CD1c-positive myeloid dendritic cell (primary cell): ENCODE data around the gene CFD.
"Not testable (repeated sequence)": the region's sequence is repeated elsewhere in the genome, so short reads cannot be mapped to it uniquely, and the experiment has no call there.

Source experiments
- DNase-seq: peaks from one replicate; pipeline ENCODE4 v3.0.0-alpha.2; 2016; ENCODE audit errors: extremely low spot score

The CFD gene

DNA sequence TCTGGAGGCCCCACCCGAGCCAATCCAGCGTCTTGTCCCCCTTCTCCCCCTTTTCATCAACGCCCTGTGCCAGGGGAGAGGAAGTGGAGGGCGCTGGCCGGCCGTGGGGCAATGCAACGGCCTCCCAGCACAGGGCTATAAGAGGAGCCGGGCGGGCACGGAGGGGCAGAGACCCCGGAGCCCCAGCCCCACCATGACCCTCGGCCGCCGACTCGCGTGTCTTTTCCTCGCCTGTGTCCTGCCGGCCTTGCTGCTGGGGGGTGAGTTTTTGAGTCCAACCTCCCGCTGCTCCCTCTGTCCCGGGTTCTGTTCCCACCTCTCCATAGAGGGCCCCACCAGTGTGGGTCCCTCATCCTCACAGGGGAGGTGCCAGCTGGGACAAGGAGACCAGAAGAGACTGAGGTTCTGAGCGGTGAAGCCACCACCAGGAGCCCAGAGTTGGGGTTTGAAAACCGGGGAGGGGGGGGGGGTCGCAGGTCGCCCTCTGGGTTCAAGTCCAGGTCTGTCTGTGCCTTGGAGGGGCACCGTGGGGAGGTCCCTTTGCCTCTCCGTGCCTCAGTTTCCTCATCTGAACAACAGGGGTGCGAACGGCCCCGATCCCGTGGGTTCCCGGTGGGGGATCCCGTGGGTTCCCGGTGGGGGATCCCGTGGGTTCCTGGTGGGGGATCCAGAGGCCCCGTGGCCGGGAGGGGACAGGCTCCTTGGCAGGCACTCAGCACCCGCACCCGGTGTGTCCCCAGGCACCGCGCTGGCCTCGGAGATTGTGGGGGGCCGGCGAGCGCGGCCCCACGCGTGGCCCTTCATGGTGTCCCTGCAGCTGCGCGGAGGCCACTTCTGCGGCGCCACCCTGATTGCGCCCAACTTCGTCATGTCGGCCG lies 7.1 kb upstream of the CFD start, which contains the start of gene ELANE:
ELANE (plus strand) TSS at position 168 of the 878 bp plus-strand sequence; CDS start at position 194, 26 bp downstream.
- DNase-seq: no peak

DNA sequence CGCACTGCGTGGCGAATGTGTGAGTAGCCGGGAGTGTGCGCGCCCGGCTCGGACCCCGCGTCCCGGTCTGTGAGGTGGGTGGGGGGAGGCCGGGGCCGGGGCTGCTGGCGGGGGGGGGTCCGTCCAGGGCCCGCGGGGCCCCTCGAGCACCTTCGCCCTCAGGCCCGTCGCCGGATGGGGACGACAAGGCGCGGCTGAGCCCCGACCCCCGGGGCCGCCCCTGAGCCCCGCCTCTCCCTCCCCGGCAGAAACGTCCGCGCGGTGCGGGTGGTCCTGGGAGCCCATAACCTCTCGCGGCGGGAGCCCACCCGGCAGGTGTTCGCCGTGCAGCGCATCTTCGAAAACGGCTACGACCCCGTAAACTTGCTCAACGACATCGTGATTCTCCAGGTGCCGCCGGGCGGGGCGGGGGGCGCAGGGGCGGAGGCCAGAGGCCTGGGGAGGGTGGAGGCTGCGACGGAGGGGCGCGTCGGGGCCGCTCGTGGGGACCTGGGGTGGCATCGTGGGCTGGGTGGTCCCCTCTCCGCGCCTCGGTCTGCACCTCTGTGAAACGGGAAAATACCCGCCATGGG lies 6.4 kb upstream of the CFD start:
- no peak for DNase-seq

DNA sequence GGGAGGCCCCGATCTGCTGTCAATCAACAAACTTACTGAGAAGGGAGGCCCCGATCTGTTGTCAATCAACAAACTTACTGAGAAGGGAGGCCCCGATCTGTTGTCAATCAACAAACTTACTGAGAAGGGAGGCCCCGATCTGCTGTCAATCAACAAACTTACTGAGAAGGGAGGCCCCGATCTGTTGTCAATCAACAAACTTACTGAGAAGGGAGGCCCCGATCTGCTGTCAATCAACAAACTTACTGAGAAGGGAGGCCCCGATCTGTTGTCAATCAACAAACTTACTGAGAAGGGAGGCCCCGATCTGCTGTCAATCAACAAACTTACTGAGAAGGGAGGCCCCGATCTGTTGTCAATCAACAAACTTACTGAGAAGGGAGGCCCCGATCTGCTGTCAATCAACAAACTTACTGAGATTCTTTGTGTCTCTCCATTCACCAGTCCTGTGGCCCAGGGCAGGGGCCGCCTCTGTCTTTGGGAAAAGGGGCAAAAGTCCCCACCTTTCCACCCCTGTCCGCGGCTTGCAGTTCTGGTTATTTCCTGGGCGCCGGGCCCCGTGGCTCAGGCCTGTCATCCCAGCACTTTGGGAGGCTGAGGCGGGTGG lies 5.7 kb upstream of the CFD start:
- not testable (repeated sequence) for DNase-seq

DNA sequence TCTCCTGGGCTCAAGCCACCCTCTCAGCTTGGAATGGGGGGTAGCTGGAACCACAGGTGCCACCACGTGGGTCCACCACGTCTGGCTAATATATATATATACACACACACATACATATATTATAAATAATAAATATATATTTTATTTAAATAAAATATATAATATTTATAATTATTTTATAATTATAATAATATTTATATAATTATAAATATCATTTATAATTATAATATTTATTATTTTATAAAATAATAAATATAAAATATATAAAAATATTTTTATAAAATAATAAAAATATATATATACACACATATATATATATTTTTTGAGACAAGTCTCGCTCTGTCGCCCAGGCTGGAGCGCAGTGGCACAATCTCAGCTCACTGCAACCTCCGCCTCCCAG lies 4.9 kb upstream of the CFD start:
- DNase-seq: no peak

DNA sequence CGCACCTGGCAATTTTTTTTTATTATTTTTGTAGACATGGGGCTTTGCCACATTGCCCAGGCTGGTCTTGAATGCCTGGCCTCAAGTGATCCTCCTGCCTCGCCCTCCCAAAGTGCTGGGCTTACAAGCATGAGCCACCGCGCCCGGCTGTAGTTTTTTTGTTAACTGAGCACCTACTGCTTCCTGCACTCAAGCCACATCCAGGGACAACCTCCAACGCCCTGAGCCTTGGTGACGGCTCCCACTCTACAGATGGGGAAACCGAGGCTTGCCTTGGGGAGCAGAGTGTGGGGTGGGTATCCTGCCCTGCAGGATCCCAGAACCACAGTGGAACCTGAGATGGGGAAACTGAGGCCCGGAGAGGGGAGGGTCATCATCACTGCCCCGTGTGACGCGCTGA lies 4.3 kb upstream of the CFD start:
- DNase-seq: no peak

DNA sequence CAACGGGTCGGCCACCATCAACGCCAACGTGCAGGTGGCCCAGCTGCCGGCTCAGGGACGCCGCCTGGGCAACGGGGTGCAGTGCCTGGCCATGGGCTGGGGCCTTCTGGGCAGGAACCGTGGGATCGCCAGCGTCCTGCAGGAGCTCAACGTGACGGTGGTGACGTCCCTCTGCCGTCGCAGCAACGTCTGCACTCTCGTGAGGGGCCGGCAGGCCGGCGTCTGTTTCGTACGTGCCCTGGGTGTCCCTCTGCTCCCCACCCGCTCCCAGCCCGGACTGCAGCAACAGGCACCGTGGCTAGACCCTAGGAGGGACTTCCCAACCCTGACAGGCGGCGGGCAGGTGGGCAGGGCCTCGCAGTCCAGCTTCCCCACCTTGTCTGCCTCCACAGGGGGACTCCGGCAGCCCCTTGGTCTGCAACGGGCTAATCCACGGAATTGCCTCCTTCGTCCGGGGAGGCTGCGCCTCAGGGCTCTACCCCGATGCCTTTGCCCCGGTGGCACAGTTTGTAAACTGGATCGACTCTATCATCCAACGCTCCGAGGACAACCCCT lies 3.8 kb upstream of the CFD start:
- DNase-seq: no peak

DNA sequence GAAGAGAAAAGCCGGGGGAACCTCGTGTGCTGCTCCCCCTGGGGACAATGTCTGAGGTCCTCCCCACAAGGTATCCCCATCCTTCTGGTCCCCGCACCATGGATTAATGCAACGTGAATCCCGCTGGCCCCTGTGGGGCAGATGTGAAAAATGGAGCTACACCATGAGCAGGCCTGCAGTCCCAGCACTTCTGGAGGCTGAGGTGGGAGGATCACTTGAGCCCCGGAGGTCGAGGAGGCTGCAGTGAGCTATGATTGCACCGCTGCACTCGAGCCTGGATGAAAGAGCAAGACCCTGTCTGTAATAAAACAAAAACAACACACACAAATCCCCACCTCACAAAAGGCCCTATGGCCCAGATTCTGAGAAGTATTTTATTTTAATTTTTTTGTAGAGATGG lies 1.2 kb upstream of the CFD start:
- DNase-seq: no peak

DNA sequence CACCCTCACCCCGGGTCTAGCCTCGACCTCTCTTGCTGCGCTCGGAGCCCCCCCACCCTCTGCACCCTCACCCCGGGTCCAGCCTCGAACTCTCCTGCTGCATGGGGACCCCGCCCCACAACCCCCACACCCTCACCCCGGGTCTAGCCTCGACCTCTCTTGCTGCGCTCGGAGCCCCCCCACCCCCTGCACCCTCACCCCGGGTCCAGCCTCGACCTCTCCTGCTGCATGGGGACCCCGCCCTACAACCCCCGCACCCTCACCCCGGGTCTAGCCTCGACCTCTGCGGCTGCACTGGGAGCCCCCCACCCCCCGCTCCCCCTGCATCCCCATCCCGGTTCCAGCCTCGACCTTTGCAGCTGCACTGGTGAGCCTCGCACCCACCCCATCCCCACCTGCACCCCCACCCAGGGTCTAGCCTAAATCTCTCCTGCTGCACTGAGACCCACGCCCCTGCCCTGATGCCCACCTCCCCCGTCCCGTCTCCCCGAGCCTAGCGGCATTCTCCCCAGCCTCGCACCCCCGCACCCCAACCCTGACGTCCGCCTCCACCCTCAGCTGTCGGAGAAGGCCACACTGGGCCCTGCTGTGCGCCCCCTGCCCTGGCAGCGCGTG lies 1.8 kb downstream of the CFD start:
- DNase-seq: no peak

DNA sequence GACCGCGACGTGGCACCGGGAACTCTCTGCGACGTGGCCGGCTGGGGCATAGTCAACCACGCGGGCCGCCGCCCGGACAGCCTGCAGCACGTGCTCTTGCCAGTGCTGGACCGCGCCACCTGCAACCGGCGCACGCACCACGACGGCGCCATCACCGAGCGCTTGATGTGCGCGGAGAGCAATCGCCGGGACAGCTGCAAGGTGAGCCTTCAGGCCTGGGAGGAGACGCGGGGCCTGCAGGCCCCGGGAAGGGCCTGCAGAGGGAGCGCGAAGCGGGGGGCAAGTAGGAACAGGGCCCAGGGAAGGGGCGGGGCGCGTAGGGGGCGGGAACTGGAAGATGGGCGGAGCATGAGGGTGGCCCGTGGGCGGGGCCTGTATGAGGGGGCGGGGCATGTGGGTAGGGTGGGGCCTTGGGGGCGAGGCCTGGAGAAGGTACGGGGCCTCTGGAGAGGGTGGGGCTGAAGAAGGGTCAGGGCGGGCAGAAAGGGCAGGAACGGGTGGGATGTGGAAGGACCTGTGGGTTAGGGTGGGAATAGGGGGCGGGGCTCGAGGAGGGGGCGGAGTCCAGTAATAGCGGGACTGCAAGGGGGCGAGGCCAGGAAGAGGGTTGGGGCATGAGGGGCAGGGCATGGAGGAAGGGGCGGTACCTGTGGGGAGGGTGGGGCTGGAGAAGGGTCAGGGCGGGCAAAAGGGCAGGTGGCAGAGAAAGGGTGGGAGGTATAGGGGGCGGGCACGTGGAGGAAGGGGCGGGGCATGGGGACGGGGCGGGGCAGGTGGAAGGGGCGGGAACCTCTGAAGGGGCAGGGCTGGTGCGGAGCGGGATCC lies 2.5 kb downstream of the CFD start:
- peak; percentile 81 for DNase-seq

DNA sequence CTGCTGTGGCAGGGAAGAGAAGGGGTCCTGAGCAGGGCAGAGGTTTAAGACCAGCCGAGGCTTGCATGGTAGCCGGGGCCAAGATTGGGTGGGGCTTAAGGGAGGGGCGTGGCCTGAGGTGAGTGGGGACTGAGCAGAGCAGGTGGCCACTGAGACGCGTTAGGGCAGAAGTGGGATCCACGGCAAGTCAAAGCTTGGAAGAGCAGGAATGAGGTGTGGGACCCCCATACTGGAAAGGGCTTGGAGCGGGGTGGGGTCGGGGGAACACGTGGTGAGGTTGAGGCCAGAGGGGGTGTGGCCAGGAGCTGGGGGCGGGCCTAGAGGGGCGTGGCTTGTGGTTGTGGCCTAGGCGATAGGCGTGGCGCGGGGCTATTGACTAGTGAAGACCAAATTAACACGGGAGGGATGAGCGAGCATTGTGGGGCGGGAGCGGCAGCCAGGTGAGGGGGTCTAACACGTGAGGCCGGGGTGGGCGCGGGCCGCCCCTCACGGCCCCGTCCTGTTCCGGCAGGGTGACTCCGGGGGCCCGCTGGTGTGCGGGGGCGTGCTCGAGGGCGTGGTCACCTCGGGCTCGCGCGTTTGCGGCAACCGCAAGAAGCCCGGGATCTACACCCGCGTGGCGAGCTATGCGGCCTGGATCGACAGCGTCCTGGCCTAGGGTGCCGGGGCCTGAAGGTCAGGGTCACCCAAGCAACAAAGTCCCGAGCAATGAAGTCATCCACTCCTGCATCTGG lies 3.3 kb downstream of the CFD start:
- DNase-seq: peak; percentile 73

DNA sequence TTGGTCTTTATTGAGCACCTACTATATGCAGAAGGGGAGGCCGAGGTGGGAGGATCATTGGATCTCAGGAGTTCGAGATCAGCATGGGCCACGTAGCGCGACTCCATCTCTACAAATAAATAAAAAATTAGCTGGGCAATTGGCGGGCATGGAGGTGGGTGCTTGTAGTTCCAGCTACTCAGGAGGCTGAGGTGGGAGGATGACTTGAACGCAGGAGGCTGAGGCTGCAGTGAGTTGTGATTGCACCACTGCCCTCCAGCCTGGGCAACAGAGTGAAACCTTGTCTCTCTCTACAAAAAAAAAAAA lies 3.8 kb downstream of the CFD start:
- peak; percentile 26 for DNase-seq

DNA sequence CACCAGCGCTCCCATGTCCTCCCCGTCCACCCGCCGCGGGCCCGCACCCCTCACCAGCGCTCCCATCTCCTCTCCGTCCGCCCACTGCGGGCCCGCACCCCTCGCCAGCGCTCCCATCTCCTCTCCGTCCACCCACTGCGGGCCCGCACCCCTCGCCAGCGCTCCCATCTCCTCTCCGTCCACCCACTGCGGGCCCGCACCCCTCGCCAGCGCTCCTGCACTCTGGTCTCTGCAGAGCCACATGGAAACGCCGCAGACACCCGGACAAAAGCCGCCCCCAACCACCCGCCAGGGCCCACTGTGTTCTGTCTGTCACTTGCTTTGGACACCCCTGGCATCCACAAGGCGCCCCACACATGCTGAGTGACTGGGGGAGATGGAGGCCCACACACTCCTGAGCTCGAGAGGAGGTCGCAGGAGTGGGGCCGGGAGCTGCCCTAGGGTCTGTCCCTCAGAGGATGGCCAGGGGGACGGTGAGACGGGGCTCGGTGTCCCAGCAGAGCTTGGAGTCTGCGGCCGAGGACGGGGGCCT lies 7.4 kb downstream of the CFD start:
- no peak for DNase-seq

DNA sequence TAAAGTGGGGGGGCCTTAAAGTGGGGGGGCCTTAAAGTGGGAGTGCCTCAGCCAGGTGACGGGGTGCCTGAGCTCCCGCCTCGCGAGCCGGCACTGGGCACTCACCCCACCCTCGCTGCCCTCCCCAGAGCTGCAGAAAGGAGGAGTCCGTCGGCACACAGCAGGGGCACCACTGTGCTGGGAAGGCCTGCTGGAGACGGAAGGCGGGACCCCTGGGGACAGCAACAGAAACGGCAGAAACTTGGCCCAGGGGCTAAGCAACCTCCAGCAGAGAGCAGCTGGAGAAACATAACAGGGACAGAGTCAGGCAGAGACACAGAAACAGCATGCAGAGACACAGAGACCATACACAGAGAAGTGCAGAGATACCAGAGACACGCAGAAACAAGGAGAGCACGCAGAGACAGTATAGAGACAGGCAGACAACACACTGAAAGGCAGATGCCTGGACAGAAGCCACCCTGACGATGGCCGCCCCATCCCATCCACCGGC lies 7.9 kb downstream of the CFD start:
- no peak for DNase-seq

DNA sequence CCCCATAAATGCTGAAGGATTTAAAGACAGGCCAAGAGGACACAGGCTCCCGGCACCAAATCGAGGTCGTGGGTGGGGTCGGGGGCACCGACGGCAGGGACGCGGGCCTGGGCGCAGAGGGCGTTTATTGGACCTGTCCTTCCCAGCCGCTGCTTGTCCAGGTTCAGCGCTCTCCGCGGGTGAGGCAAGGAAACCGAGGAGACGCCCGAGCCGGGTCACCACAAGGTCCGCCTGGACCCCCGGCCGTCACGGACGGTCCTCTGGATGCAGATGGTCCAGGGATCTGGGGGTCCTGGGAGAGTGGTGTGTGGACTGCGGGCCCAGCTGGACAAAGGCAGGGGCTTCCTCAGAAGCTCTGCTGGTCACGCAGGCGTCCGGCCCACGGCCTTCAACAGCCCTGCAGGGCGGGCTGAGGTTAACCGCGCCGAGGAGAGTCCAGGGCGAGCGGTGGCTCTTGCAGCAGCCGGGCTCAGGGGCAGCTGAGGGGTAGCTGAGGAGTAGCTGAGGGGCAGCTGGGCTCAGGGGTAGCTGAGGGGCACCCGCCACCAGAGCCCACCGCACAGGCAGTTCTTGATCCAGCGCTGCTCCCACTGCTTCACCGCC lies 8.5 kb downstream of the CFD start:
- DNase-seq: no peak

DNA sequence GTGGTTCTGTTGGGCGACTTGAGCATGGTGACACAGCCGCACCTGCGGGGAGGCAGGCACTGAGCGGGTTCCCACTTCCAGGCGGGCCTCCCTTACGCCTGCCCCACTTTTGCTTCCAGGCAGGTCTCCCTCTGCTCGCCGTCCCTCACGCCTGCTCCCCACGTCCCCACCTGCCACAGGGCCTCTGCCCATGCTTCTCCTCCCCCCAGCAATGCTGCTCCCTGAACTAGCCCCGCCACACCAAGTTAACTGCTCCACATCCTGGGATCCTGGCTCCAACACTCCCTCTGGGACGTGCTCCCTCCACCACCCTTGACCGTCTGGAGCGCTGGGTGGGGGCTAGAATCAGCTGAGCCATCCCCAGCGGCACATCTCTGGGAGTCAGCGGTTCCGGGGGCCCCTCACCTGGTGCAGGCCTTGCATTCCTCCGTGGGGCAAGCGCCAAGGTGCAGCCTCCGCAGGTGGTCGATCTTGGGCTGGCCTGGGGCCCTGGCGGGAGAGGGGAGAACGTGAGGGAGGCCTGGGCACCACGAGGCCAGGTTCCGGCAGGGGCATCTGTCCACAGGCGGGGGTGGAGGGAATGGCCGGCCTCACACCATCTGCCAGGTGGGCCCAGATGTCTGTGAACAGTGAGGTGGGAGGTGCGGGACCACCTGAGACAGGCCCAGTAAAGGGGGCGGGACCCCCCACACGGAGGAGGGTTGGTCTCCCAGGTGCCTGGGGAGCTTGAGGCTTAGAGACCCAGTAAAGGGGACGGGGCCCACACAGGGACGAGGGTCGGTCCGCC lies 9.2 kb downstream of the CFD start:
- no peak for DNase-seq

DNA sequence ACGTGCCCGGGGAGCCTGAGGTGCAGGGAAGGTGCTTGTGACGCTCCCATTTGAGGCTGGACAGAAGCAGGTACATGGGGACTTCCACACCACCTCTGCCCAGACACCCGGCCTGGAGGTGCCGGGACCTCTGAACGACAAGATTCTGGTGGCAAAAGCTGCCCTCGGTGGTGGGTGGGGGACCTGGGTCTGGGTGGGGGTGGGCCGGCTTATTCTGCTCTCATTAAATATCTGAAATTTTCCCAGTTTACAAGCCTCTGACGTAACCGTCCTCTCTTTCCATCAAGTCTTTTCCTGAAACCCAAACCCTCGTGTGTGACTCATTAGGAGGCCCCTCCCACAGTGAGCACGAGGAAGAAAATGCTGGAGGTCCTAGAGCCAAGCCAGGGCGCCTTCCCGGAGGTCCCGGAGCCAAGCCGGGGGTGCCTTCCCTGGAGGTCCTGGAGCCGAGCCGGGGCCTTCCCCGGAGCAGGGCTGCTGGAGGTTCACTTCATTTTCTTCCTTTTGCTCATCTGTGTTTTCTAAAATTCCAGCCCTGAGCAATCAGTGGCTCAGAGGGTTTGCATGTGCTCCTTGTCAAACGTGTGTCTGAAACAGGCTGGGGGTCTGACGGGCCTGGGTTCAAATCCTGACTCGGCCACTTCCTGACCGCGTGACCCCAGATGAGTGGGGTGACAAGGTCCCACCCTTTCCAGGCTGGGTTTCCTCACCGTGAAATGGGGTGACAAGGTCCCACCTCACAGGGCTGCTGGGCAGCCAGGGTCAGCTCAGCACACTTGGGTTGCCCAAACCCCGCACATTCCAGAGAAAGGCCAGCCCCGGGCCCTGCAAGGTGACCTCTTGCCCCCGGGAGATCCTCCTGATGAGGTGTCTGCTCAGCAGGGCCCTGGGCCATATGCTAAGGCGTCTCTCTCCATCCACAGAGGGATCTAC lies 10.0 kb downstream of the CFD start:
- DNase-seq: no peak

DNA sequence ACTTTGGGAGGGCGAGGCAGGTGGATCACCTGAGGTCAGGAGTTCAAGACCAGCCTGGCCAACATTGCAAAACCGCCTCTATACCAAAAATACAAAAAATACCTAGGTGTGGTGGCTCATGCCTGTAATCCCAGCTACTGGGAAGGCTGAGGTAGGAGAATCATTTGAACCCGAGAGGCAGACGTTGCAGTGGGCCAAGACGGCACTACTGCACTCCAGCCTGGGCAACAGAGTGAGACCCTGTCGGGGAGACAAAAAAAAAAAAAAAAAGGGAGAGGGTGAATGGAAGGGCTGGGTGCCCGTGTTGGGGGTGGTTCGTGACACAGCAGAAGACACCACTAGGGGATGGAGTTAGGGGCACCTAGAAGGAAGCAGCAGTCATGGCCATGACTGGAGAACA lies 10.8 kb downstream of the CFD start:
- DNase-seq: no peak

DNA sequence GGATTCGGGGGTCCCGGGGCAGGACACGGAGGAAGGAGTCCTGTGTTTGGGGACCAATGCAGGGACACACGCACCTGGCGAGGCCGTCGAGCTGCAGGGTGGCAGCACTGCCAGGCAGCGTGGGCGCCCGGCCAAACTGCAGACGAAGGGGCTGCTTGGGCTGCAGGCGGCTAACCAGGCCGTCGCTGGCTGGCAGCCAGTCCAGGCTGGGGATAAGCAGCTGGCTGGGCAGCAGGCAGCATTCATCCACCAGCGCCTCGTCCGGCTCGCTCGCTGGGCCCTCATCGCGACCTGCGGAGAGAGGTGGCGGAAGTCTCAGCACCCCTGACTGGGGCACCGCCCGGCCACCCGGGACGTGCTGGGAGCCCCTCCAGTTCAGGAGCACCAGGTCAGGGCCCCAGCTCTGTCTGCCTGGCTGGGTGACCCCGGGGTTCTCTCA lies 11.5 kb downstream of the CFD start:
- no peak for DNase-seq
